HG03565 (cell line): ENCODE results near the gene BTG3.

ENCODE experiments used
- ATAC-seq: cut with Tn5 transposase; IDR thresholded peaks from one replicate; pipeline ENCODE4 v1.9.1; 2021; ENCODE audit warnings: mild to moderate bottlenecking, moderate library complexity; ENCODE audit not compliant: unreplicated experiment

Gene BTG3

GRCh38 chr21:17612565-17613241 is at the start of gene BTG3:
TSS of gene BTG3 (minus strand) at chr21:17612901. CDS start at chr21:17609144, 3,757 bp downstream.
- ATAC-seq = peak; percentile 73

GRCh38 chr21:17660862-17661261 is 48.2 kb upstream of the BTG3 start:
- ATAC-seq = no peak

GRCh38 chr21:17660452-17660851 is 47.8 kb upstream of the BTG3 start:
- no peak for ATAC-seq

- no peak for ATAC-seq
Observed at GRCh38 chr21:17658931-17659330, 46.2 kb upstream of the BTG3 start.

- no peak for ATAC-seq
Observed at GRCh38 chr21:17651526-17651925, 38.8 kb upstream of the BTG3 start.

- ATAC-seq = no peak
Observed at GRCh38 chr21:17650292-17650691, 37.6 kb upstream of the BTG3 start.

- no peak for ATAC-seq
Observed at GRCh38 chr21:17646790-17647189, 34.1 kb upstream of the BTG3 start.

- no peak for ATAC-seq
Observed at GRCh38 chr21:17644186-17644585, 31.5 kb upstream of the BTG3 start.

- no peak for ATAC-seq
Observed at GRCh38 chr21:17640821-17641220, 28.1 kb upstream of the BTG3 start.

- no peak for ATAC-seq
Observed at GRCh38 chr21:17636711-17637110, 24.0 kb upstream of the BTG3 start.

- no peak for ATAC-seq
Observed at GRCh38 chr21:17631195-17631594, 18.5 kb upstream of the BTG3 start.

- no peak for ATAC-seq
Observed at GRCh38 chr21:17622018-17622417, 9.3 kb upstream of the BTG3 start.

GRCh38 chr21:17616831-17617230 is 4.1 kb upstream of the BTG3 start:
- no peak for ATAC-seq

GRCh38 chr21:17613242-17613676 is 558 bp upstream of the BTG3 start:
- ATAC-seq = no peak

GRCh38 chr21:17612023-17612564 is 607 bp downstream of the BTG3 start:
- no peak for ATAC-seq

- ATAC-seq = peak; percentile 50
Observed at GRCh38 chr21:17611414-17612022, 1.2 kb downstream of the BTG3 start.

- no peak for ATAC-seq
Observed at GRCh38 chr21:17610911-17611310, 1.8 kb downstream of the BTG3 start.

GRCh38 chr21:17609681-17610080 is 3.0 kb downstream of the BTG3 start:
- ATAC-seq = no peak

GRCh38 chr21:17607684-17608083 is 5.0 kb downstream of the BTG3 start:
- no peak for ATAC-seq

- ATAC-seq = no peak
Observed at GRCh38 chr21:17602874-17603273, 9.8 kb downstream of the BTG3 start.

- ATAC-seq = peak; percentile 62
Observed at GRCh38 chr21:17598437-17598836, 14.3 kb downstream of the BTG3 start.

GRCh38 chr21:17597680-17598079 is 15.0 kb downstream of the BTG3 start:
- ATAC-seq = peak; percentile 51
